MM.1S (cell line): ENCODE data around the gene CHTF18.

ENCODE experiments used
- EZH2 ChIP-seq: fragments of 300-600 bp; sonication (generic); optimal IDR thresholded peaks from 2 replicates; pipeline ENCODE3; 2017; ENCODE audit warnings: low read depth, mild to moderate bottlenecking, antibody characterized with exemption, low read length, mixed read lengths
- TF ChIP-seq, protein P1 (sequence below): fragments of 300-600 bp; sonication (generic); IDR thresholded peaks from 2 replicates; pipeline ENCODE4 v1.5.1; 2016; ENCODE audit warnings: antibody characterized with exemption, low read length, mixed read lengths

DNA sequence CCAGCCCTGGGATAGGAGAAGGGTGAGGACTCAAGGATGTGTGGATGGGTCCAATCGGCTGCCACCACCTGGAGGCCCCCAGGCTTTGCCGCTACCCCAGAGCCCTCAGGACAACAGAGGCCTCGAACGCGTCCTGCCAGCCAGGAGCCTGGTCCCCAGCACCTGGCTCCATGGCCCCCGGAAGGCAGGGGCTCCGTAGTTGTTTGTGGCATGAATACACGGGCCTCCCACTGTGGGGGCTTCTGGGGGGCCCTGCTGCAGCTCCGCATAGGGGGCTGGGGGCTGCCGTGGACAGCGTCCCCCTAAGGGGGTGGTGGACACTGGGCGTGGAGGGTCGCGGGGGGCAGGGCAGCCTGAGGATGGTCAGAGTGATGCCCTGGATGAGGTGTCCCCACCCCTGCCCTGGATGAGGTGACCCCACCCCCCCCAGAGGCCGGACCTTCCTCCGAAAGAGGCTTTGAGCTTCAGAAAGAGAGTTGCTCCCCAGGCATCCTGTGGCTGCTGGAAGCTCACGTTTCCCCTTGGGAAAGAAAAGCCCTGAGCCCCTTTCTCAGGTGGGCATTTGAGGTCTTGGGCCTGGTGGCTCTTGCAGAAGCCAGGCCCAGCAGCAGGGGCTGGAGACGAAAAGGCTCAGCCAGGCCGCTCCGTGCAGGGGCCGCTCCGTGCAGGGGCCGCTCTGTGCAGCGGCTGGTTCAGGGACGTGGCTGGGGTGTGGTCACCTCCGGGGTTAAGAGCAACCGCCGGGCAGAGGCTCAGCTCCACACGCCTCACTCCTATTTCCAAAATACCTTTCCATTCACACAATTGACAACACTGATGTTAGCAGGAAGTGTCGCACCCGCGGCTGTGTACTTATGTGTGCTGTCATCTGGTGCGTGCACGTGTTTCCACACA is 52.4 kb downstream of the CHTF18 start:
- TF ChIP-seq, protein P1, sequence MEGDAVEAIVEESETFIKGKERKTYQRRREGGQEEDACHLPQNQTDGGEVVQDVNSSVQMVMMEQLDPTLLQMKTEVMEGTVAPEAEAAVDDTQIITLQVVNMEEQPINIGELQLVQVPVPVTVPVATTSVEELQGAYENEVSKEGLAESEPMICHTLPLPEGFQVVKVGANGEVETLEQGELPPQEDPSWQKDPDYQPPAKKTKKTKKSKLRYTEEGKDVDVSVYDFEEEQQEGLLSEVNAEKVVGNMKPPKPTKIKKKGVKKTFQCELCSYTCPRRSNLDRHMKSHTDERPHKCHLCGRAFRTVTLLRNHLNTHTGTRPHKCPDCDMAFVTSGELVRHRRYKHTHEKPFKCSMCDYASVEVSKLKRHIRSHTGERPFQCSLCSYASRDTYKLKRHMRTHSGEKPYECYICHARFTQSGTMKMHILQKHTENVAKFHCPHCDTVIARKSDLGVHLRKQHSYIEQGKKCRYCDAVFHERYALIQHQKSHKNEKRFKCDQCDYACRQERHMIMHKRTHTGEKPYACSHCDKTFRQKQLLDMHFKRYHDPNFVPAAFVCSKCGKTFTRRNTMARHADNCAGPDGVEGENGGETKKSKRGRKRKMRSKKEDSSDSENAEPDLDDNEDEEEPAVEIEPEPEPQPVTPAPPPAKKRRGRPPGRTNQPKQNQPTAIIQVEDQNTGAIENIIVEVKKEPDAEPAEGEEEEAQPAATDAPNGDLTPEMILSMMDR, result no peak
- no peak for TF ChIP-seq EZH2
